HEK293T (cell line): ENCODE data around the gene CDC45.

ENCODE experiments used
- CTCF ChIA-PET: fragments of 350-600 bp; formaldehyde crosslinking; extraction: SDS; loops from one replicate; lab custom pipeline; 2021; ENCODE audit warnings: antibody characterized with exemption, inconsistent platforms; lab: Yijun Ruan, JAX
- POLR2A ChIA-PET: fragments of 350-600 bp; formaldehyde crosslinking; extraction: SDS; loops from one replicate; lab custom pipeline; 2020; ENCODE audit warnings: antibody characterized with exemption, inconsistent platforms; lab: Yijun Ruan, JAX
- DNase-seq: peaks from one replicate; pipeline ENCODE4 v3.0.0; 2012; ENCODE audit warnings: mixed read lengths; ENCODE audit errors: extremely low spot score
- ARNT ChIP-seq: fragments of 450-650 bp; IDR thresholded peaks from 2 replicates; pipeline ENCODE4 v1.6.1; 2017; ENCODE audit warnings: mild to moderate bottlenecking
- BHLHE40 ChIP-seq: fragments of 450-650 bp; IDR thresholded peaks from 2 replicates; pipeline ENCODE4 v1.6.1; 2016; ENCODE audit warnings: mild to moderate bottlenecking, moderate library complexity, borderline replicate concordance
- CTBP1 ChIP-seq: fragments of 450-650 bp; IDR thresholded peaks from 2 replicates; pipeline ENCODE4 v1.6.1; 2016; ENCODE audit warnings: borderline replicate concordance
- ELF4 ChIP-seq: fragments of 450-650 bp; IDR thresholded peaks from 2 replicates; pipeline ENCODE4 v1.6.1; 2017; ENCODE audit warnings: antibody characterized with exemption
- FOXA1 ChIP-seq: fragments of 450-650 bp; IDR thresholded peaks from 2 replicates; pipeline ENCODE4 v1.6.1; 2016; ENCODE audit warnings: mild to moderate bottlenecking
- FOXK2 ChIP-seq: fragments of 450-650 bp; IDR thresholded peaks from 2 replicates; pipeline ENCODE4 v1.6.1; 2016; ENCODE audit warnings: mild to moderate bottlenecking
- FOXM1 ChIP-seq: fragments of 450-650 bp; IDR thresholded peaks from 2 replicates; pipeline ENCODE4 v1.6.1; 2017; ENCODE audit warnings: mild to moderate bottlenecking, borderline replicate concordance
- HDGF ChIP-seq: fragments of 450-650 bp; IDR thresholded peaks from 2 replicates; pipeline ENCODE4 v1.6.1; 2017; ENCODE audit warnings: antibody characterized with exemption, borderline replicate concordance
- L3MBTL2 ChIP-seq: fragments of 450-650 bp; conservative IDR thresholded peaks from 2 replicates; pipeline ENCODE4 v1.6.1; 2016; ENCODE audit warnings: mild to moderate bottlenecking
- LEF1 ChIP-seq: fragments of 450-650 bp; IDR thresholded peaks from 2 replicates; pipeline ENCODE4 v1.6.1; 2017; ENCODE audit warnings: mild to moderate bottlenecking, borderline replicate concordance
- NFRKB ChIP-seq: fragments of 450-650 bp; IDR thresholded peaks from 2 replicates; pipeline ENCODE4 v1.6.1; 2016; ENCODE audit warnings: mild to moderate bottlenecking, moderate library complexity
- PKNOX1 ChIP-seq: fragments of 450-650 bp; IDR thresholded peaks from 2 replicates; pipeline ENCODE4 v1.6.1; 2016
- SP1 ChIP-seq: fragments of 450-650 bp; IDR thresholded peaks from 2 replicates; pipeline ENCODE4 v1.6.1; 2017
- SUZ12 ChIP-seq: fragments of 450-650 bp; IDR thresholded peaks from 2 replicates; pipeline ENCODE4 v1.6.1; 2016; ENCODE audit warnings: mild to moderate bottlenecking
- TARDBP ChIP-seq: fragments of 450-650 bp; IDR thresholded peaks from 2 replicates; pipeline ENCODE4 v1.6.1; 2016
- ZNF384 ChIP-seq: fragments of 450-650 bp; IDR thresholded peaks from 2 replicates; pipeline ENCODE4 v1.6.1; 2016

Gene CDC45

DNA sequence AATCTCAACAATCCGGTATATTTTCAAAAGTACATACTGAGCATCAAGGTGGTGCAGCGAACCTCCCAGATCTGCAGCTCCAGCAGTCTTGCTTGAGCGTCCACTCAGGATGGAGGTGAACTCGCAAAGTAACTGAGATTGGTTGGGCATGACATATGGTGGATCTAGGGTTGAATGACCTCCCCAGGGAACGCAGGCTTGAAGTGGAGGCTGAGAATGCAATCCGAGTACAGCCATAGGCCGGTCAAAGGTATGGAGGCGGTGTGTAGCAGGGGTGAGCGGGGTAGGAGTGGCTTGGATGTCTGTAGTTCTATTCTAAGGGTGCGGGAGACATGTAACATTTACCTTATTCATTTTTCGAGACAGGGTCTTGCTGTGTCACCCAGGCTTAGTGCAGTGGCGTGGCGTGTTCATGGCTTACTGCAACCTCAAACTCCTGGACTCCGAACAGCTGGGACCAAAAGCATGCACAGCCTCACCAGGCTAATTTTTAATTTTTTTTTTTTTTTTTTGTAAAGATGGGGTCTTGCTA lies 31.6 kb upstream of the CDC45 start:
- ChIA-PET POLR2A (interaction anchor here (1.2 to 2.8 kb wide), 6 partner anchors 14 to 39 kb away, joined by 4 to 12 read pairs (median 6); partner anchors contain the start of gene CDC45), CTCF (no interaction called here)
- TF ChIP-seq SP1 (no peak), LEF1 (no peak), SUZ12 (no peak), ARNT (no peak), TARDBP (no peak), ELF4 (no peak), NFRKB (no peak), FOXM1 (no peak), FOXK2 (no peak), FOXA1 (no peak), ZNF384 (no peak)
- peak; percentile 83 for DNase-seq

DNA sequence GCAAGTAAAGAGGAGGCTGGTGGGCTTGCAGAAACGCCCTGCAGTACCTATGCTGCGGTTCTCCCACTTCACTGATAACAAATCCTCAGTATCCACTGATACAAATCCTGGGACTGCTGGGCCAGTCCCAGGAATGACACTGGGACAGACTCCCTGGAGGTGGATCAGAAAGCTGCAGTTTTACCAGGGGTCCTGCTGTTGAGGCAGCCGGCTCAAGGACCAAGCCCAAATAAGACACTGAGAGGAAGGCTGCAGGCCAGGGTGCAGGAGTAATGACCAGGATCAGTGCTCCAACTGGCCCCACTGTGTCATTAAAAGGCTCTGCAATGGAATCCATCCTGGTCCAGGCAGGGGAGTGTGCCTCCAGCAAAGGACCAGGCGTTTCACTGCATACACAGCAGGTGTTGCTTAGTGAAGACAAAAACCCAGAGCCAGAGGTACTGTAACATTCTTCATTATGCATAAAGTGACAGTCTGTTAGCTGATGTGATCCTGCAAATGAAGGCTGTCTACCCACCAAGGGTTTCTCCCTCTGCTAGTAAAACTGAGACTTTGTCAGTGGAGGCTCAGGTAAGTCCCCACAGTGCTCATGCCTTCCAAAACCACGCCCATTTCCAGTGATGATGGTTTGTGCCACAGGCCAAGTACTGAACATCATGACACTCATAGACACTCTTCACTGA lies 30.8 kb upstream of the CDC45 start:
- DNase-seq, result peak; percentile 27
- TF ChIP-seq SP1, result no peak
- no peak for TF ChIP-seq FOXA1
- no peak for TF ChIP-seq NFRKB
- no peak for TF ChIP-seq L3MBTL2
- no peak for TF ChIP-seq ELF4
- TF ChIP-seq TARDBP, result no peak
- TF ChIP-seq PKNOX1, result no peak
- TF ChIP-seq ZNF384, result no peak
- POLR2A ChIA-PET, result interaction anchor here (0.7 to 2.8 kb wide), 4 partner anchors 15 to 32 kb away, joined by 3 to 11 read pairs (median 6); partner anchors contain the start of genes CDC45 and HIRA
- CTCF ChIA-PET, result no interaction called here

- CTCF ChIA-PET, result no interaction called here
- POLR2A ChIA-PET, result interaction anchor here (2.1 kb wide), 1 partner anchor 18 kb away, joined by 6 read pairs; the partner anchor contains the start of gene HIRA
- DNase-seq, result no peak
- TF ChIP-seq ARNT (no peak), TARDBP (no peak), ZNF384 (no peak), ELF4 (no peak), PKNOX1 (no peak), CTBP1 (no peak), SP1 (no peak), NFRKB (no peak), FOXM1 (no peak), FOXA1 (no peak), SUZ12 (no peak), HDGF (no peak), BHLHE40 (no peak)
Measured at GRCh38 chr22:19449422-19449767, 30.3 kb upstream of the CDC45 start.

GRCh38 chr22:19450363-19451175 lies 29.2 kb upstream of the CDC45 start:
- DNase-seq, result no peak
- TF ChIP-seq NFRKB (no peak), HDGF (no peak), ZNF384 (no peak), ELF4 (no peak), LEF1 (no peak)
- ChIA-PET CTCF (no interaction called here), POLR2A (interaction anchor here (2.1 to 2.2 kb wide), 2 partner anchors 19 to 29 kb away, joined by 6 to 7 read pairs; partner anchors contain the start of genes CDC45 and HIRA)

- CTCF ChIA-PET, result no interaction called here
- TF ChIP-seq LEF1 (no peak), TARDBP (no peak), BHLHE40 (no peak), FOXK2 (no peak), NFRKB (no peak), SP1 (no peak), PKNOX1 (no peak), FOXM1 (no peak), CTBP1 (no peak), L3MBTL2 (no peak), SUZ12 (no peak), ELF4 (no peak), FOXA1 (no peak), ZNF384 (no peak), ARNT (no peak), HDGF (no peak)
- POLR2A ChIA-PET, result interaction anchor here (0.6 to 2.2 kb wide), 2 partner anchors 25 to 28 kb away, joined by 3 to 7 read pairs; partner anchors contain the start of gene CDC45
- no peak for DNase-seq
Measured at GRCh38 chr22:19451570-19451969, 28.1 kb upstream of the CDC45 start.
